Fibroblast of mammary gland (primary cell): Measurements from ENCODE around the gene METTL25B.

ENCODE experiments used
- DNase-seq: peaks from one replicate; pipeline ENCODE4 v3.0.0-alpha.2; 2010; ENCODE audit warnings: low read depth
- H3K4me3 ChIP-seq: 2 replicates; pipeline ENCODE4 v1.5.1; 2011; ENCODE audit warnings: low read depth, mild to moderate bottlenecking, low read length, moderate library complexity; ENCODE audit not compliant: control insufficient read depth
- CTCF ChIP-seq: conservative IDR thresholded peaks from 2 replicates; pipeline ENCODE4 v1.5.1; 2011; ENCODE audit warnings: low read depth, low read length, inconsistent platforms; ENCODE audit not compliant: control insufficient read depth, insufficient read depth

METTL25B gene

GRCh38 chr1:156727926-156728598 is at the start of gene METTL25B:
TSS of gene METTL25B (plus strand) at chr1:156728469. CDS start at chr1:156729105, 636 bp downstream.
- no peak for TF ChIP-seq CTCF
- peak; percentile 73 for DNase-seq
- peak within 1 kb of the TSS; percentile 84 for H3K4me3 ChIP-seq

GRCh38 chr1:156680056-156680455 is 48.2 kb upstream of the METTL25B start:
- DNase-seq = no peak
- H3K4me3 ChIP-seq = no peak overlapping the region
- no peak for TF ChIP-seq CTCF

- TF ChIP-seq CTCF = no peak
- no peak overlapping the region for H3K4me3 ChIP-seq
- no peak for DNase-seq
Observed at GRCh38 chr1:156681196-156681960, 46.9 kb upstream of the METTL25B start.

GRCh38 chr1:156682166-156682890 is 45.9 kb upstream of the METTL25B start:
- H3K4me3 ChIP-seq = no peak overlapping the region
- no peak for TF ChIP-seq CTCF
- DNase-seq = no peak

GRCh38 chr1:156684227-156684782 is 44.0 kb upstream of the METTL25B start:
- peak; percentile 82 for DNase-seq
- H3K4me3 ChIP-seq = no peak overlapping the region
- TF ChIP-seq CTCF = peak; percentile 21

- TF ChIP-seq CTCF = peak; percentile 96
- DNase-seq = peak; percentile 88
- peak overlapping the region; percentile 8 for H3K4me3 ChIP-seq
Observed at GRCh38 chr1:156689035-156689952, 39.0 kb upstream of the METTL25B start.
